Measurements from ENCODE around the gene PRPSAP2.

DNA sequence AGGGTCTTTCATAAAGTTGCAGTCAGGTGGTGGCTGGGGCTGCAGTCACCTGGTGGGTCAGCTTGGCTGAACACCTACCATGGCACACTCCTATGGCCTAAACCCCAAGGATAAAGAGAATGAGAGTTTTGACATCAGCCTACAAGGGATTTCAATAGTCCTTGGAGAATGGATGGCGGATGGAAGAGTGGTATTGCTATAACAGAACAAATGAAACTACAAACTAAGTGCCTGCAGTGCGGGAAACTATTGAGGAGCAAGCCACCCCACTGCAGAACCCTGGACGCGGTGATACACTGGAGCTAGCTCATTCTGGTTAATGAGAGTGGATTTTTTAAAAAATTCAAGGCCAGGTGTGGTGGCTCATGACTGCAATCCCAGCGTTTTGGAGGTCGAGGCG lies 3.0 kb upstream of the PRPSAP2 start:
- TF ChIP-seq, protein P1, sequence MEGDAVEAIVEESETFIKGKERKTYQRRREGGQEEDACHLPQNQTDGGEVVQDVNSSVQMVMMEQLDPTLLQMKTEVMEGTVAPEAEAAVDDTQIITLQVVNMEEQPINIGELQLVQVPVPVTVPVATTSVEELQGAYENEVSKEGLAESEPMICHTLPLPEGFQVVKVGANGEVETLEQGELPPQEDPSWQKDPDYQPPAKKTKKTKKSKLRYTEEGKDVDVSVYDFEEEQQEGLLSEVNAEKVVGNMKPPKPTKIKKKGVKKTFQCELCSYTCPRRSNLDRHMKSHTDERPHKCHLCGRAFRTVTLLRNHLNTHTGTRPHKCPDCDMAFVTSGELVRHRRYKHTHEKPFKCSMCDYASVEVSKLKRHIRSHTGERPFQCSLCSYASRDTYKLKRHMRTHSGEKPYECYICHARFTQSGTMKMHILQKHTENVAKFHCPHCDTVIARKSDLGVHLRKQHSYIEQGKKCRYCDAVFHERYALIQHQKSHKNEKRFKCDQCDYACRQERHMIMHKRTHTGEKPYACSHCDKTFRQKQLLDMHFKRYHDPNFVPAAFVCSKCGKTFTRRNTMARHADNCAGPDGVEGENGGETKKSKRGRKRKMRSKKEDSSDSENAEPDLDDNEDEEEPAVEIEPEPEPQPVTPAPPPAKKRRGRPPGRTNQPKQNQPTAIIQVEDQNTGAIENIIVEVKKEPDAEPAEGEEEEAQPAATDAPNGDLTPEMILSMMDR (IDR thresholded peaks at IDR 0.05) = no peak
- no peak for TF ChIP-seq POLR2A (IDR thresholded peaks at IDR 0.05)

Measured in adrenal gland (tissue), 5 donors.